GM12872 (cell line): ENCODE measurements around the gene TP53BP1.

Experiments used
- TF ChIP-seq, protein P1 (sequence below): IDR thresholded peaks from 3 replicates; pipeline ENCODE4 v1.5.1; 2011; ENCODE audit warnings: low read depth, mild to moderate bottlenecking, low read length, moderate library complexity; ENCODE audit not compliant: insufficient read depth

Gene TP53BP1

DNA sequence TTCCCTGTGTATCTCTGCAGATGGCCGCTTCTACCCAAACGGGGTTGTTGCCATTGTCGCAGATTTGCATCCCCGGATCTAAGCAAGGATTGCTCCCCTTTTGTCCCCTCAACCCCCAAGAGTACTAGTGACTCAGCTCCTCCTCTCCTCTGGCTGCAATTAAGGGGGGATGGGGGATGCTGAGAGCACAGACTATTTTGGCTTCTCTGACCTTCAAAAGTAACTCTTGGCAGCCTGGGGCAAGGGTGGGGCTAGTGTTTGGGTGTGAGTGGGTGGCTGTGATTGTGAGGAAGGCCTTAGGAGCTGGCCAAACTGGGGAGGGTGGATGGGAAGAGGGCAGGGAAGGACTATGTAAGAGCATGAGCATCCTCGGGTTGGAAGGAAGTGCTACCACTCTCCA is 23.2 kb upstream of the TP53BP1 start:
- TF ChIP-seq, protein P1, sequence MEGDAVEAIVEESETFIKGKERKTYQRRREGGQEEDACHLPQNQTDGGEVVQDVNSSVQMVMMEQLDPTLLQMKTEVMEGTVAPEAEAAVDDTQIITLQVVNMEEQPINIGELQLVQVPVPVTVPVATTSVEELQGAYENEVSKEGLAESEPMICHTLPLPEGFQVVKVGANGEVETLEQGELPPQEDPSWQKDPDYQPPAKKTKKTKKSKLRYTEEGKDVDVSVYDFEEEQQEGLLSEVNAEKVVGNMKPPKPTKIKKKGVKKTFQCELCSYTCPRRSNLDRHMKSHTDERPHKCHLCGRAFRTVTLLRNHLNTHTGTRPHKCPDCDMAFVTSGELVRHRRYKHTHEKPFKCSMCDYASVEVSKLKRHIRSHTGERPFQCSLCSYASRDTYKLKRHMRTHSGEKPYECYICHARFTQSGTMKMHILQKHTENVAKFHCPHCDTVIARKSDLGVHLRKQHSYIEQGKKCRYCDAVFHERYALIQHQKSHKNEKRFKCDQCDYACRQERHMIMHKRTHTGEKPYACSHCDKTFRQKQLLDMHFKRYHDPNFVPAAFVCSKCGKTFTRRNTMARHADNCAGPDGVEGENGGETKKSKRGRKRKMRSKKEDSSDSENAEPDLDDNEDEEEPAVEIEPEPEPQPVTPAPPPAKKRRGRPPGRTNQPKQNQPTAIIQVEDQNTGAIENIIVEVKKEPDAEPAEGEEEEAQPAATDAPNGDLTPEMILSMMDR, result no peak

DNA sequence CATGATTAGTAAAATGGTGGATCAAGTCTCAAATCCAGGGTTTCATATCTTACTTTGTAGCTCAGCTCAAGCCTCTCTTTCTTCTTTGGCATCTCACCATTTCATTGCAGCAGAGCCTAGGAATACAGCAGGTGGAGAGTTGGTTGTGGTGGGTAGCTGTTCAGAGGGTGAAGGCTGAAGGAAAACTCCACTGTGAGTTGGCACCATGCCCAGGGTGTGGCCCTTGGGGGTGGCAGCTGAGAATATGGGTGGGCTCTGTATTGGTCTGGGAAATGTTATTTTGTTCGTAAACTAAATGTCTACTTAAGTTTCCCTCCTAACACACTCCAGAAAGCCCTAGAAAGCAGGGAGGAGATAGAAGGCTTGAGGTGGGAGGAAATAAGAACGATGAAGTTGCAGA is 22.8 kb upstream of the TP53BP1 start:
- TF ChIP-seq, protein P1, result no peak

DNA sequence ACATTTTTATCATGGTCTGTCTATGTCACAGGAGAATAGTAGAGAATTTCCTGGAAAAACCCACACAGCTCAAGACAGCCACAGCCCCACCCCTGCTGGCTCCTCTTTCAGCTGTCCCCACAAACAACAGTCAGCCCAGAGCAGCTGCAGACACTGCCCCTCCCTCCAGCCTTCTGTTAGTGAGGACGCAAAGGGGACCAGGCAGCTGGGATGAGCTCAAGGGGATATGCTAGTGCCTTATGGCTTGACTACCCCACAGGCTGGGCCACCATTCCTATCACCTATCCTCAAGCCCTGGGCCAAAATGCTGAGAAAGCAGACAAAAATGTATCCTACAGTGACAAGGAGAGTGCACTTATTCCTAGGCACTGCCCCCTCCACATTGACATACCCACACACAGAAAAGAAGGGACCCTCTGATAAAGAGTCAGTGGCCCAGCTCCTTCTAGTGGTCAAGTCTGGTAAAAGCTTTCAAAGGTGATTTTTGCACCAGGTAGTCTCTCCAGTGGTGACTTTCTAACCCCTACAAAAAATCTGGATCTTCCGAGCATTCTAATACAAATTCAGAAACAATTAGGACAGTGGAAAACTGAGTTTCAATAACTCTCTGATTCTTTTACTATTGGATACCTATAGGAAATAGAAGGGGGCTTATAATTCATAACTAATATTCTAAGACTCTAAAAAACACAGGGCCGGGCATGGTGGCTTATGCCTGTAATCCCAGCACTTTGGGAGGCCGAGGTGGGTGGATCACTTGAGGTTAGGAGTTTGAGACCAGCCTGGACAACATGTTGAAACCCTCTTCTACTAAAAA is 21.5 kb upstream of the TP53BP1 start:
- TF ChIP-seq, protein P1, result peak; percentile 80

DNA sequence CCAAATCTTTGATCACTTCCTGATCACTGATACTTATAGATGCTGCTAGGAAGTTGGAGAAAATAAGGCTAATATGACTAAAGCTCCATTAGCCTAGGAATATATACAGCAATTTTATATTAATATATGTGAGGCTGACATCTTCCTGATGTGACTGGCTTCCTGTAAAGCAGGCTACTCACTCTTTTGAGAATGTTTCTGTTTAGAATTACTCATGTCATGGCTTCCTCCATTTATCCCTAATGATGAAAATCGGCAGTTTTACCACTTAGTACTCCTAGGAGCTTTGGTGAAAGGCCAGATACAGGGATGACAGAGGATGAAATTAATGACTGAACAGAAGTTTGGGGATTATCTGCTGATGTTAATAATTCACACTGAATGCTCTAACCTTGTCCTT is 20.6 kb upstream of the TP53BP1 start:
- TF ChIP-seq, protein P1, result no peak

DNA sequence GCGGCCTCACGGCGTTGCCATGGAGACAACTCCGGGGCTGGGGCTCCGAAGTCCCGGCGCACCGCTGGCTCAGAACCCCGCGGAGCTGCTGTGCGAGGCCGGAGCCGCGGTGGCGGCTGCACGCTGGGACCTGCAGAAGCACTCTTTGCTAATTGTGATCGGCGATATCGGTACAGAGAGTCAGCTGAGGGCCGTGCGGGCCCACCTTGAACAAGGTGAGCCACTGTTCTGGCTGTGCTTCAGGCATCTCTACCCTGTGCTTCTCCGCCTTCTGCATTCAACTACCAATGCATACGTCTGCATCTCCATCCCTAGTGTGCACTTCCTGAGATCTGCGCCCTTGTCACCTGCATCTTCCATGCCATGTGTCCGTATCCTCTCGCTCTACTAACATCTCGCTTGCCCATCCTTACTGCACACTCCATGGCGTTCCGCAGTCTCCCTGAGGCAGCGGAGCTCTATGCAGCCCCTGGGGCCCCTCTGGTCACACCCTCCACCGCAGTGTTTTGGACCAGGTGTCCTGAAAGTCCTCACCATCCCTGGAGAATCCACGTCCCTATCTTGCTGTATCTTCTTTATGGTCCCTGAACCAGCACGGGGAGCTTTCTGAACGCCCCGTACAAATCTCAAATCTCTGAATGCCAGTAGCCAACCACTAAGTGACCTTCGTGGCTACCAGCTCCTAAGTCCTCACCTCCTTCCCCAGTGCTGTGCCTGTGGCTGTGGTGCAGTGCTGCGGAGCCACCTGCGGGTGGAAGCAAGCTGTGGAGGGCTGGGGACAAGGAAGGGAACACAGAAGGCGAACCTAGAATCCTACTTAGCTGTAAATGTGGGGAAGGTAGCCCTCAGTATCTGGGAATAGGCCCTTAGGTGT is 18.3 kb upstream of the TP53BP1 start:
- TF ChIP-seq, protein P1, result peak; percentile 26; the same call in 1 of the 3 replicates

DNA sequence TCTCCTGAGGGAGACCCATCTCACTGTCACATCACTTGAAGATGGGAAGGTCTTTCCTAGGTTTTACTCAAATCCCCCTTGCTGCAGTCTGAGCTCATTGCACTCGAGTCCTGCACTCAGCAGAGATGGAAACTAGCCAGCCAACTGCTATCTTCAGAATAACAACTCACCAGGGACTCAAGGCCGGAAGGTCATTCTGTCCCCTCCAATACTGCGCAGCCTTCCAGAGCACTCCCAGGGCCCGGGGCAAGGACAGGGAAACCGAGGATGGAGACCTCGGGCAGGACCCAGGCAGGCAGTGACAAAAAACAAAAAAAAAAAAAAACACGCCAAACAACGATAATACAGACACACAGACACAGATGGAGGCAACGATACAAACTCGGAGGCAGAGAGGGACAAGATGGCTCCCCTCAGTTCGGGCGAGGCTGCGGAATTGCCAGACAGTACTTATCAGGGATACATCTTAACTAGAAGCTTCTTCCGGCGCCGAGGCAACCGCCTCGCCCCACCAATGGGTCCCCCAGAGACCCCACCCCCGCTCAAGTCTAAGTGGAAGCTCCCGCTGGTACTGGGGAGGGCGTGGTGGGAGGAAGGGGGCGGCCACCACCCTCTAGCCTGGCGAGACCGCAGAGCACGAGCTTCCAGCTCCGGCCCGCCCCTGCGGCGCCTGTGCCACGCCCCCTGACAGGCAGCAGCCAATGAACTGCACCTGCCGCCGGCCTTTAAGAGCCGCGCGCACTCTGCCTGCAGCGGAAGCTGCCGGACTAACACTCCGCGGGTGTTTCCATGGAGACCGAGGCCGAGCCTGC is 17.4 kb upstream of the TP53BP1 start:
- TF ChIP-seq, protein P1, result no peak
